ENCODE data around the gene SETBP1. TPM values are rescaled to one million over a fixed set of nuclear protein-coding genes. Genes with fewer than 3 reads are reported as not detected.

Gene SETBP1
- total and polyA plus RNA-seq, 5 experiments from 2014 or later: 0.16 to 1.6 (median 1.6) TPM; not detected in 2

- no peak overlapping the region for H3K4me3 Mint-ChIP-seq
- no peak overlapping the region for H3K27ac Mint-ChIP-seq
- DNase-seq (no peak), ATAC-seq (no peak)
- H3K27me3 Mint-ChIP-seq: peaks cover 0 to 12% (median 0%) of the 10 kb centered on the region in 5 donors
- peaks cover 0 to 33% (median 0%) of the 10 kb centered on the region in 4 donors for H3K4me1 Mint-ChIP-seq
- H3K9me3 Mint-ChIP-seq: peaks cover 0 to 2% (median 0%) of the 10 kb centered on the region in 9 donors
- POLR2A ChIA-PET: no interaction called here
- no peaks in the 10 kb centered on the region for H3K36me3 Mint-ChIP-seq
These were observed 101.9 kb downstream of the SETBP1 start for GRCh38 chr18:44782617-44783016.

DNA sequence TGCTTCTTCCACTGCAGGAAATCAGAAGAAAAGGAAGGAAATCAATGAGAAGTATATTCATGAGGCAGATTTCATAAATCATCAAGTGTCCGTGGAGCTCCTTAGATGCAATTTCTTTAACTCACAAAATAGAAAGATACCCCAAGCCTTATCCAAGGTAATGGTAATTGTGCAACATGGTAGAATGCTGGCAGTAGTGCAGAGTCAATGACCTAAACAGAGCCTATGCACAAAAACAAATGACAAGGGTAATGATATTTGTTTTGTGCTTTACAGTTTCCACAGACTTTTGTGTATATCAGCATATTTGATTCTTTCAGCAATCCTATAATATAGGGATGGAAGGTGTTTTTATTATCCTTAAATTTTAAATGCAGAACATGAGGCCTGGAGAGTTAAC, 102.7 kb downstream of the SETBP1 start:
- DNase-seq (no peak), ATAC-seq (no peak)
- Mint-ChIP-seq H3K4me3 (no peak overlapping the region), H3K9me3 (peaks cover 0 to 2% (median 0%) of the 10 kb centered on the region in 9 donors), H3K27ac (no peak overlapping the region), H3K4me1 (peaks cover 0 to 33% (median 0%) of the 10 kb centered on the region in 4 donors), H3K27me3 (peaks cover 0 to 12% (median 0%) of the 10 kb centered on the region in 5 donors), H3K36me3 (no peaks in the 10 kb centered on the region)
- POLR2A ChIA-PET: no interaction called here

DNA sequence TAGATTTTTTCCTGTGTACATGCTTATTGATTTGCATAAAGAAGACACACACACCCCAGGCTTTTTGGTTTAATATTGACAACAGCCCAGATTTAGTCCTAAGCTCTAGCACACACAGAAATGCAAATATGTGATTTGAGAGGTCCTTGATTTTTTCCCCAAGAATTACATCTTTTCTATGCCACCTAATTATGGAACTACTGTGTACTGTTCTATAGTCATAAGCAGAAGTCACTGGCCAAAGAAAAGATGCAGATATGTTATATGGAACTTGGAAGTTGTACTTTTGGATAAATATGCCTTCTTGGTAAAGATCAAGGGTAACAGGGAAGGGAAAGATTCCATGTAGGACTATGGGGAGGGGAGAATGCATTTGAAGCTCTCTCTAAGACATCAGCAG, 105.6 kb downstream of the SETBP1 start:
- Mint-ChIP-seq H3K27ac (peak overlapping the region in 1 of 10 donors; percentile 23), H3K36me3 (no peaks in the 10 kb centered on the region), H3K9me3 (no peaks in the 10 kb centered on the region), H3K4me1 (peaks cover 0 to 23% (median 0%) of the 10 kb centered on the region in 4 donors), H3K27me3 (peaks cover 0 to 3% (median 0%) of the 10 kb centered on the region in 5 donors), H3K4me3 (peak overlapping the region in 1 of 10 donors; percentile 3)
- POLR2A ChIA-PET: no interaction called here
- ATAC-seq: no peak
- no peak for DNase-seq

- no peaks in the 10 kb centered on the region for H3K9me3 Mint-ChIP-seq
- H3K36me3 Mint-ChIP-seq: no peaks in the 10 kb centered on the region
- POLR2A ChIA-PET: no interaction called here
- peaks cover 0 to 3% (median 0%) of the 10 kb centered on the region in 5 donors for H3K27me3 Mint-ChIP-seq
- peaks cover 0 to 21% (median 0%) of the 10 kb centered on the region in 4 donors for H3K4me1 Mint-ChIP-seq
- peak overlapping the region in 2 of 10 donors; percentile 3 to 76 for H3K4me3 Mint-ChIP-seq
- peak overlapping the region in 2 of 10 donors; percentile 23 to 36 for H3K27ac Mint-ChIP-seq
- DNase-seq: no peak
- ATAC-seq: no peak
These were observed 106.0 kb downstream of the SETBP1 start for GRCh38 chr18:44786688-44787087.

GRCh38 chr18:44788334-44788733, 107.6 kb downstream of the SETBP1 start:
- H3K36me3 Mint-ChIP-seq: no peaks in the 10 kb centered on the region
- H3K27ac Mint-ChIP-seq: no peak overlapping the region
- H3K27me3 Mint-ChIP-seq: peaks cover 0 to 3% (median 0%) of the 10 kb centered on the region in 5 donors
- ATAC-seq: no peak
- peaks cover 0 to 18% (median 0%) of the 10 kb centered on the region in 4 donors for H3K4me1 Mint-ChIP-seq
- H3K9me3 Mint-ChIP-seq: no peaks in the 10 kb centered on the region
- no peak overlapping the region for H3K4me3 Mint-ChIP-seq
- POLR2A ChIA-PET: no interaction called here
- DNase-seq: no peak

DNA sequence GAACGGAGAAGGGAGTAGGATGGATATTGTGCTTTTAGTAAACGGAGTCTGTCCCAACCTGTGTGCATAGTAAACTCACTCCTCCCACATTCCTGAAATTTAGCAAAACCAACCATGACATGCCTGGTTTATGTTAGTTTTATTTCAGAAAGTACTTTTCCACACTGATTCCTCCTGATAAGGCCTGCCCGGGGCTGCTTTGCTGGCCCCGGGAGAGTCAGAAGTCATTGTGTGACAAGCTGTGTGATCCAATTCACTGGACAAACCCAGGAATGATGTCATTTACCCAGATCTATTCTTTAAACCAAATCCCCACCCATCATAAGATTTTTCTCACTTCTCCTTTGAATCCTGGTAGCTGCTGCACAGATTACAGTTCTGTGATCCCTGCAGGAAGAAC, 109.0 kb downstream of the SETBP1 start:
- Mint-ChIP-seq H3K4me3 (no peak overlapping the region), H3K4me1 (peaks cover 0 to 15% (median 0%) of the 10 kb centered on the region in 4 donors), H3K36me3 (no peaks in the 10 kb centered on the region), H3K9me3 (no peaks in the 10 kb centered on the region), H3K27ac (no peak overlapping the region), H3K27me3 (peaks cover 0 to 3% (median 0%) of the 10 kb centered on the region in 5 donors)
- ATAC-seq (no peak), DNase-seq (no peak)
- POLR2A ChIA-PET: no interaction called here

DNA sequence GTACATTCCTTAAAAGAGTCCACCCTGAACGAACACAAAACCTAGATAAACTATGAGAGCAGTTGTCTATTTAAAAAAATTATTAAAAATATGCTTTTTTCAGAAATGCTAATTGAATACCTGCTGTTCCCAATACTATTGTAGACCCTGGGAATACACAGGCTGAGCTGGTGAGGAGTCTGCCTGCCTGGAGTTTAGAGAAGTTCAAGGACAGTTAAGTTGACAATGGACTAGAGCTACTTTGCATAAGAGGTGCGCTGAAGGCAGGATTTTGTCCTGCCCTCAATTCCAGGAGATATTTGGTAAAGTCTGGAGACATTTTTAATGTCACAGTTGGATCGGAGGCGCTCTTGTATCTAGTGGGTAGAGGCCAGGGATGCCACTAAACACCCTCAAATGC, 110.2 kb downstream of the SETBP1 start:
- POLR2A ChIA-PET: no interaction called here
- no peak for DNase-seq
- no peak for ATAC-seq
- Mint-ChIP-seq H3K4me3 (no peak overlapping the region), H3K4me1 (peaks cover 0 to 8% (median 0%) of the 10 kb centered on the region in 4 donors), H3K27ac (no peak overlapping the region), H3K36me3 (no peaks in the 10 kb centered on the region), H3K27me3 (peaks cover 0 to 3% (median 0%) of the 10 kb centered on the region in 5 donors), H3K9me3 (no peaks in the 10 kb centered on the region)

DNA sequence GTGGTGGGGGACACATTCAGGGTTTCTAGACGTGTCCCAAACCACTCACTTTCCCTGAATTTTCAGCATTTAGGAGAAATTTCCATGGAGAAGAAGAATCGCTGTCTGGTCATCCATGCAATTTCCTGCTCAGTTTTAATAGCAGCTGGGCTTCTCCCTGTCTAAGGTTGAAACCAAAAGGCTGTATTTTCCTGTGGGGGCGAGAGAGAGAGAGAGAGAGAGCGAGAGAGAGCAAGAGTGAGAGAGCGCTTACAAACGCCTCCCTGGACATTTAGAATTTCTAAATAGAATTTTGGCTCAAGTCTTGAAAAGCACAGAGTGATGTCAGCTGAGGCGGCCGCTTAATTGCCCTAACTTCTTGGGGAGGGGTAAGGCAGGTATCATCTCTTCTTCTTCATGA, 110.8 kb downstream of the SETBP1 start:
- Mint-ChIP-seq H3K9me3 (no peaks in the 10 kb centered on the region), H3K27ac (no peak overlapping the region), H3K27me3 (peaks cover 0 to 3% (median 0%) of the 10 kb centered on the region in 5 donors), H3K4me1 (peaks cover 0 to 8% (median 0%) of the 10 kb centered on the region in 4 donors), H3K36me3 (no peaks in the 10 kb centered on the region), H3K4me3 (no peak overlapping the region)
- no peak for ATAC-seq
- POLR2A ChIA-PET: no interaction called here
- no peak for DNase-seq

DNA sequence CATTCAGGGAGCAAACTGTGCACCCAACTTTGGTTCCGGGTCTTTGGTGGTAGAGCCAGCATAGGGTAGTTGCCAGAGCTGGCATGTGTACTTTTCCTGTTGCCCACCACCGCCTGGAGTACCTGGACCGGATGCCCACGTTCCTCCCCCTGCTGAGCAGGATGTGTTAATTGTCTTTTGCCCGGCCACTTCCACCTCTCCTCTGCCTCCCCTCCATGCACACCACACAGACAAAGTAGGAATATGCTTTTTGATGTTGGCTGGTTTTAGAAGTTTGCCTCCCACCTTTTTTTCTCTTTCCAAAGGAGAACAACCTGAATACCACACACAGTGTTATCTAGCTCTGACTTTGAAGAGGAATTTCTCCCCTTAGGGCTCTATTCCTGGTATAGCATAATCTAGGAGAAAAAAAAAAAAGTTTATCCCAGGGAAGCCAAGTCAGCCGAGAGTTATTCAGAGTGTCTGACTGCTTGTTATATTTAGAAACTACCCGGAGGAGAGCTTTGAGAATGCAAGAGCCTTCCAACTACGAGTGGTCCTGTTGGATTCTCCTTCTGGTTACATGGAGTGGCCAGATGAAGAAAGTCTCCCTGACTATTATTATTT, 111.9 kb downstream of the SETBP1 start:
- Mint-ChIP-seq H3K4me3 (no peak overlapping the region), H3K27ac (no peak overlapping the region), H3K9me3 (no peaks in the 10 kb centered on the region), H3K36me3 (no peaks in the 10 kb centered on the region), H3K4me1 (no peaks in the 10 kb centered on the region), H3K27me3 (peaks cover 0 to 3% (median 0%) of the 10 kb centered on the region in 5 donors)
- ATAC-seq (no peak), DNase-seq (no peak)
- POLR2A ChIA-PET: no interaction called here

GRCh38 chr18:44793194-44793593, 112.5 kb downstream of the SETBP1 start:
- H3K4me1 Mint-ChIP-seq: peaks cover 0 to 2% (median 0%) of the 10 kb centered on the region in 4 donors
- H3K4me3 Mint-ChIP-seq: no peak overlapping the region
- peaks cover 0 to 3% (median 0%) of the 10 kb centered on the region in 5 donors for H3K27me3 Mint-ChIP-seq
- no peaks in the 10 kb centered on the region for H3K36me3 Mint-ChIP-seq
- ATAC-seq: no peak
- no peaks in the 10 kb centered on the region for H3K9me3 Mint-ChIP-seq
- POLR2A ChIA-PET: no interaction called here
- DNase-seq: no peak
- H3K27ac Mint-ChIP-seq: no peak overlapping the region

- no peak for DNase-seq
- H3K36me3 Mint-ChIP-seq: no peaks in the 10 kb centered on the region
- POLR2A ChIA-PET: no interaction called here
These were observed 113.0 kb downstream of the SETBP1 start for GRCh38 chr18:44793685-44794084.

DNA sequence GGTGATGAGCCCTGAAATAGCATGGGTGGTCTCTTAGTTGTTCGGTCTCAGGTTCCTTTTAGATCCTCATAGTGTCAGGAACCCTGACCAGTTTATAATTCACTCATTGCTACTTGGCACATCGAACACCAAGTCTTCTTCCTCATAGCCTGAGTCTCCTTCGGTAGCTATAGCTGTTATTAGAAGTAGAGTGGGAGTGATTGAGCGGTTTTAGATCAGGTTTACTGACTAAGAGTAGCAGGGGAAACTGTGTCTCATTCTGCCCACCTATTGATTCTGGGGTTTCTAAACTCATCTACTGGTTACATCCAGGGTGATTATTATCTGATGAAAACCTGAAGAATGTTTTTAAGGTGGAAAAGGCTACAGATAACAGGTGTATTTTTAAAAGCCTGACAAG, 114.6 kb downstream of the SETBP1 start:
- H3K9me3 Mint-ChIP-seq: peaks cover 0 to 4% (median 0%) of the 10 kb centered on the region in 9 donors
- no peaks in the 10 kb centered on the region for H3K27me3 Mint-ChIP-seq
- H3K36me3 Mint-ChIP-seq: no peaks in the 10 kb centered on the region
- DNase-seq (no peak), ATAC-seq (no peak)
- no peak overlapping the region for H3K27ac Mint-ChIP-seq
- peaks cover 0 to 22% (median 0%) of the 10 kb centered on the region in 4 donors for H3K4me1 Mint-ChIP-seq
- POLR2A ChIA-PET: no interaction called here
- no peak overlapping the region for H3K4me3 Mint-ChIP-seq

More at GRCh38 chr18:44793685-44794084, 113.0 kb downstream of the SETBP1 start:
- Mint-ChIP-seq H3K4me3 (no peak overlapping the region), H3K27ac (no peak overlapping the region), H3K27me3 (no peaks in the 10 kb centered on the region), H3K4me1 (peaks cover 0 to 7% (median 0%) of the 10 kb centered on the region in 4 donors), H3K9me3 (no peaks in the 10 kb centered on the region)
- ATAC-seq: no peak

- no peak overlapping the region for H3K4me3 Mint-ChIP-seq
- no peak overlapping the region for H3K27ac Mint-ChIP-seq
- H3K36me3 Mint-ChIP-seq: no peaks in the 10 kb centered on the region
- H3K4me1 Mint-ChIP-seq: peaks cover 0 to 28% (median 0%) of the 10 kb centered on the region in 4 donors
- peaks cover 0 to 10% (median 2%) of the 10 kb centered on the region in 9 donors for H3K9me3 Mint-ChIP-seq
- DNase-seq: no peak
- H3K27me3 Mint-ChIP-seq: no peaks in the 10 kb centered on the region
- no peak for ATAC-seq
- POLR2A ChIA-PET: no interaction called here
These were observed 116.0 kb downstream of the SETBP1 start for GRCh38 chr18:44796429-44797428.
